Mesenchymal stem cell (in vitro differentiated cells and primary cell): ENCODE measurements around the gene CERS2.

ENCODE experiments used
- DNase-seq: peaks from one replicate; pipeline ENCODE4 v3.0.0-alpha.2; 2013
- H2AFZ ChIP-seq: one replicate; pipeline ENCODE4 v1.6.1; 2013; ENCODE audit warnings: low read depth, mild to moderate bottlenecking, control low read depth, inconsistent platforms, low read length, moderate library complexity
- H2AK5ac ChIP-seq: 2 replicates; pipeline ENCODE4 v1.6.1; 2013; ENCODE audit warnings: low read length, moderate library complexity, mild to moderate bottlenecking, inconsistent platforms; ENCODE audit not compliant: severe bottlenecking
- H2BK120ac ChIP-seq: one replicate; pipeline ENCODE4 v1.6.1; 2013; ENCODE audit warnings: low read depth, mild to moderate bottlenecking, inconsistent platforms, low read length, moderate library complexity
- H2BK12ac ChIP-seq, 2 experiments: one replicate each; pipeline ENCODE4 v1.6.1; 2013; ENCODE audit warnings: inconsistent platforms in 2 of 2, low read length in 2 of 2, mild to moderate bottlenecking in 2 of 2, moderate library complexity in 2 of 2, control low read depth in 1 of 2
- H2BK15ac ChIP-seq: one replicate; pipeline ENCODE4 v1.6.1; 2013; ENCODE audit warnings: mild to moderate bottlenecking, low read depth, inconsistent platforms; ENCODE audit not compliant: poor library complexity, severe bottlenecking
- H2BK5ac ChIP-seq: 2 replicates; pipeline ENCODE4 v1.6.1; 2013; ENCODE audit warnings: low read depth, mild to moderate bottlenecking, low read length, control low read depth, inconsistent platforms; ENCODE audit not compliant: poor library complexity, severe bottlenecking
- H3K14ac ChIP-seq, 2 experiments: one replicate each; pipeline ENCODE4 v1.6.1; 2013; ENCODE audit warnings: inconsistent platforms in 2 of 2, low read length in 2 of 2, control low read depth in 1 of 2, mild to moderate bottlenecking in 1 of 2, moderate library complexity in 1 of 2
- H3K18ac ChIP-seq, 2 experiments: one replicate each; pipeline ENCODE4 v1.6.1; 2013; ENCODE audit warnings: inconsistent platforms in 2 of 2, low read length in 2 of 2, control low read depth in 1 of 2, low read depth in 1 of 2, mild to moderate bottlenecking in 1 of 2
- H3K23ac ChIP-seq, 2 experiments: one replicate each; pipeline ENCODE4 v1.6.1; 2013; ENCODE audit warnings: inconsistent platforms in 2 of 2, low read length in 2 of 2, mild to moderate bottlenecking in 2 of 2, moderate library complexity in 2 of 2, control low read depth in 1 of 2
- H3K27ac ChIP-seq: 2 replicates; pipeline ENCODE4 v1.5.1; 2013; ENCODE audit warnings: mild to moderate bottlenecking, moderate library complexity, low read length, control low read depth, inconsistent platforms; ENCODE audit not compliant: poor library complexity, severe bottlenecking
- H3K27me3 ChIP-seq, 2 experiments: 2 replicates each; pipeline versions ENCODE4 v1.6.1 to v1.7.0; 2013; ENCODE audit warnings: low read length in 2 of 2, mild to moderate bottlenecking in 2 of 2, moderate library complexity in 2 of 2, control low read depth in 1 of 2, inconsistent platforms in 1 of 2; ENCODE audit not compliant: control insufficient read depth in 1 of 2, insufficient read depth in 1 of 2
- H3K36me3 ChIP-seq, 2 experiments: 2 replicates each; pipeline versions ENCODE4 v1.6.1 to v1.7.0; 2013; ENCODE audit warnings: low read length in 2 of 2, control low read depth in 1 of 2, inconsistent platforms in 1 of 2, low read depth in 1 of 2, mild to moderate bottlenecking in 1 of 2; ENCODE audit not compliant: insufficient read depth in 2 of 2, control insufficient read depth in 1 of 2
- H3K4ac ChIP-seq, 2 experiments: one replicate each; pipeline ENCODE4 v1.6.1; 2013; ENCODE audit warnings: inconsistent platforms in 2 of 2, low read length in 2 of 2, mild to moderate bottlenecking in 2 of 2, moderate library complexity in 2 of 2, control low read depth in 1 of 2, low read depth in 1 of 2
- H3K4me1 ChIP-seq: 2 replicates; pipeline ENCODE4 v1.6.1; 2013; ENCODE audit warnings: low read depth, low read length, control low read depth; ENCODE audit not compliant: control insufficient read depth, insufficient read depth
- H3K4me2 ChIP-seq: 2 replicates; pipeline ENCODE4 v1.6.1; 2013; ENCODE audit warnings: low read length, mild to moderate bottlenecking, inconsistent platforms; ENCODE audit not compliant: poor library complexity, severe bottlenecking
- H3K4me3 ChIP-seq, 2 experiments: 2 replicates each; pipeline versions ENCODE4 v1.5.1 to v1.7.0; 2013; ENCODE audit warnings: low read length in 2 of 2, mild to moderate bottlenecking in 2 of 2, control low read depth in 1 of 2, low read depth in 1 of 2; ENCODE audit not compliant: insufficient read depth in 1 of 2
- H3K79me1 ChIP-seq: replicated peaks from 2 replicates; pipeline ENCODE4 v1.6.1; 2013; ENCODE audit warnings: mild to moderate bottlenecking, control low read depth, low read length, inconsistent platforms; ENCODE audit not compliant: poor library complexity, severe bottlenecking
- H3K9ac ChIP-seq: 2 replicates; pipeline ENCODE4 v1.7.0; 2013; ENCODE audit warnings: mild to moderate bottlenecking, low read length, moderate library complexity
- H3K9me3 ChIP-seq: 2 replicates; pipeline ENCODE4 v1.7.0; 2013; ENCODE audit warnings: mild to moderate bottlenecking, low read length; ENCODE audit not compliant: control insufficient read depth
- H4K8ac ChIP-seq: one replicate; pipeline ENCODE4 v1.6.1; 2013; ENCODE audit warnings: inconsistent platforms, mild to moderate bottlenecking, low read length, moderate library complexity
- H4K91ac ChIP-seq: one replicate; pipeline ENCODE4 v1.6.1; 2013; ENCODE audit warnings: mild to moderate bottlenecking, low read length, inconsistent platforms
- WGBS: methylation state at CpG from one replicate; pipeline ENCODE4 v1.1.7; 2013; ENCODE audit warnings: mixed read lengths; 5-methylcytosine and 5-hydroxymethylcytosine counted together

Gene CERS2

GRCh38 chr1:151008244-151009205 lies 33.9 kb upstream of the CERS2 start, which contains the start of gene PRUNE1:
Gene PRUNE1, plus strand, starts transcription at chr1:151008449. Its CDS starts 184 bp downstream, at chr1:151008633.
- Histone ChIP-seq H2BK120ac (no peak within 1 kb of the TSS), H4K91ac (peak within 1 kb of the TSS; percentile 80), H3K9ac (peak within 1 kb of the TSS; percentile 97), H3K18ac (peak within 1 kb of the TSS; percentile 85 to 90), H3K27ac (peak within 1 kb of the TSS; percentile 49), H4K8ac (peak within 1 kb of the TSS; percentile 93), H3K4me1 (peaks cover 19% of the 10 kb centered on the region), H3K4ac (peak within 1 kb of the TSS; percentile 92), H3K79me1 (peaks cover 12% of the 10 kb centered on the region), H2BK12ac (peak within 1 kb of the TSS; percentile 49 to 59), H2AFZ (peak within 1 kb of the TSS; percentile 83), H2BK5ac (peak within 1 kb of the TSS; percentile 2), H2BK15ac (no peak within 1 kb of the TSS), H3K4me2 (peak within 1 kb of the TSS; percentile 73), H3K23ac (peak within 1 kb of the TSS; percentile 2 to 51), H3K4me3 (peak within 1 kb of the TSS; percentile 73 to 93), H3K36me3 (no peaks in the 10 kb centered on the region), H2AK5ac (no peak within 1 kb of the TSS), H3K9me3 (no peaks in the 10 kb centered on the region), H3K14ac (peak within 1 kb of the TSS in 1 of 2 experiments; percentile 63), H3K27me3 (no peaks in the 10 kb centered on the region)
- peak; percentile 99 for DNase-seq
- under 1% methylated on average over 64 of the region's 69 CpGs for WGBS

GRCh38 chr1:151007853-151008243 lies 33.2 kb upstream of the CERS2 start:
- Histone ChIP-seq H3K9ac (peak overlapping the region; percentile 97), H3K9me3 (no peaks in the 10 kb centered on the region), H3K18ac (no peak overlapping the region), H3K27ac (peak overlapping the region; percentile 49), H2BK120ac (no peak overlapping the region), H4K8ac (no peak overlapping the region), H2AK5ac (no peak overlapping the region), H2BK15ac (no peak overlapping the region), H3K4ac (no peak overlapping the region), H2BK5ac (no peak overlapping the region), H2AFZ (no peak overlapping the region), H3K79me1 (peaks cover 13% of the 10 kb centered on the region), H4K91ac (no peak overlapping the region), H3K4me2 (peak overlapping the region; percentile 57), H3K23ac (no peak overlapping the region), H3K4me1 (peaks cover 17% of the 10 kb centered on the region), H2BK12ac (peak overlapping the region in 1 of 2 experiments; percentile 1), H3K14ac (no peak overlapping the region), H3K36me3 (peaks cover 0 to 3% of the 10 kb centered on the region in 2 experiments), H3K4me3 (peak overlapping the region in 1 of 2 experiments; percentile 93), H3K27me3 (no peaks in the 10 kb centered on the region)
- DNase-seq, result no peak
- 68% methylated on average over 3 of the region's 4 CpGs for WGBS

GRCh38 chr1:151006327-151007052 lies 31.9 kb upstream of the CERS2 start, which contains the start of gene MINDY1:
Gene MINDY1, minus strand, starts transcription at chr1:151006902. Its CDS starts 4,285 bp downstream, at chr1:151002617.
- Histone ChIP-seq H3K18ac (peak within 1 kb of the TSS; percentile 77 to 95), H3K27me3 (no peaks in the 10 kb centered on the region), H2BK15ac (peak within 1 kb of the TSS; percentile 62), H2AFZ (peak within 1 kb of the TSS; percentile 60), H3K4me1 (peaks cover 24% of the 10 kb centered on the region), H2BK5ac (no peak within 1 kb of the TSS), H2BK12ac (peak within 1 kb of the TSS; percentile 1 to 91), H3K14ac (peak within 1 kb of the TSS in 1 of 2 experiments; percentile 82), H3K23ac (peak within 1 kb of the TSS in 1 of 2 experiments; percentile 90), H4K8ac (peak within 1 kb of the TSS; percentile 41), H3K4me2 (peak within 1 kb of the TSS; percentile 82), H4K91ac (no peak within 1 kb of the TSS), H2BK120ac (peak within 1 kb of the TSS; percentile 11), H3K4me3 (peak within 1 kb of the TSS; percentile 60 to 93), H3K9ac (peak within 1 kb of the TSS; percentile 97), H3K36me3 (peaks cover 7 to 15% of the 10 kb centered on the region in 2 experiments), H3K79me1 (peaks cover 15% of the 10 kb centered on the region), H3K4ac (peak within 1 kb of the TSS in 1 of 2 experiments; percentile 74), H3K9me3 (no peaks in the 10 kb centered on the region), H3K27ac (peak within 1 kb of the TSS; percentile 85), H2AK5ac (peak within 1 kb of the TSS; percentile 27)
- DNase-seq, result peak; percentile 96
- 16% methylated on average over 11 of the region's 18 CpGs for WGBS
